Neural cell (in vitro differentiated cells): ENCODE data around the gene AASDH. TPM values are rescaled to one million over a fixed set of nuclear protein-coding genes. Genes with fewer than 3 reads are reported as not detected.

Experiments used
- H2AFZ ChIP-seq: fragments of 200-600, 300-800 bp; sonication (generic), shearing (Covaris generic); 2 replicates; pipeline ENCODE4 v1.6.0; 2014; ENCODE audit warnings: low read depth, mild to moderate bottlenecking, antibody characterized with exemption, low read length, moderate library complexity
- H3F3A ChIP-seq: fragments of 200-600 bp; shearing (Covaris generic); 2 replicates; pipeline ENCODE4 v1.6.1; 2016; ENCODE audit warnings: mild to moderate bottlenecking, moderate library complexity, mixed read lengths, antibody characterized with exemption, low read length; ENCODE audit not compliant: insufficient read depth, poor library complexity, severe bottlenecking
- H3K27ac ChIP-seq: fragments of 200-600, 300-800 bp; sonication (generic), shearing (Covaris generic); 2 replicates; pipeline ENCODE4 v1.5.1; 2014; ENCODE audit warnings: mild to moderate bottlenecking, low read length, moderate library complexity
- H3K27me3 ChIP-seq: fragments of 300-800, 200-600 bp; sonication (generic), shearing (Covaris generic); 2 replicates; pipeline ENCODE4 v1.6.0; 2014; ENCODE audit warnings: mild to moderate bottlenecking, low read depth, low read length, moderate library complexity; ENCODE audit not compliant: insufficient read depth
- H3K36me3 ChIP-seq: fragments of 300-800, 200-600 bp; sonication (generic), shearing (Covaris generic); 2 replicates; pipeline ENCODE4 v1.5.1; 2014; ENCODE audit warnings: mild to moderate bottlenecking, antibody characterized with exemption, low read length, moderate library complexity; ENCODE audit not compliant: insufficient read depth
- H3K4me2 ChIP-seq: fragments of 300-800, 200-600 bp; sonication (generic), shearing (Covaris generic); 2 replicates; pipeline ENCODE4 v1.6.0; 2014; ENCODE audit warnings: mild to moderate bottlenecking, low read length
- H3K4me3 ChIP-seq: fragments of 300-800, 200-600 bp; sonication (generic), shearing (Covaris generic); 2 replicates; pipeline ENCODE4 v1.5.1; 2014; ENCODE audit warnings: mild to moderate bottlenecking, low read length, moderate library complexity
- H3K79me2 ChIP-seq: fragments of 200-600 bp; shearing (Covaris generic); replicated peaks from 2 replicates; pipeline ENCODE4 v1.6.0; 2014; ENCODE audit warnings: mild to moderate bottlenecking, low read length, moderate library complexity; ENCODE audit not compliant: insufficient read depth
- H3K9ac ChIP-seq: fragments of 300-800, 200-600 bp; sonication (generic), shearing (Covaris generic); 2 replicates; pipeline ENCODE4 v1.6.1; 2016; ENCODE audit warnings: mild to moderate bottlenecking, low read length, mixed read lengths
- H3K9me2 ChIP-seq: fragments of 200-600 bp; shearing (Covaris generic); 2 replicates; pipeline ENCODE4 v1.6.1; 2016; ENCODE audit warnings: mild to moderate bottlenecking, low read length, mixed read lengths; ENCODE audit not compliant: insufficient read depth
- H3K9me3 ChIP-seq: fragments of 200-600, 300-800 bp; sonication (generic), shearing (Covaris generic); 2 replicates; pipeline ENCODE4 v1.6.1; 2016; ENCODE audit warnings: mild to moderate bottlenecking, mixed run types, low read length, moderate library complexity, mixed read lengths
- H4K20me1 ChIP-seq: fragments of 200-600 bp; shearing (Covaris generic); 2 replicates; pipeline ENCODE4 v1.6.1; 2016; ENCODE audit warnings: mild to moderate bottlenecking, mixed run types; ENCODE audit not compliant: insufficient read depth
- EP300 ChIP-seq: fragments of 450-650 bp; conservative IDR thresholded peaks from 2 replicates; pipeline ENCODE4 v1.6.1; 2014; ENCODE audit warnings: antibody characterized with exemption, mild to moderate bottlenecking, moderate library complexity; ENCODE audit not compliant: poor library complexity, severe bottlenecking
- EZH2 ChIP-seq: fragments of 200-600, 300-800 bp; shearing (Covaris generic), sonication (generic); IDR thresholded peaks from 2 replicates; pipeline ENCODE4 v1.6.1; 2014; ENCODE audit warnings: antibody characterized with exemption, low read length, borderline replicate concordance, mild to moderate bottlenecking; ENCODE audit not compliant: insufficient read depth, poor library complexity, severe bottlenecking
- MXI1 ChIP-seq: fragments of 450-650 bp; conservative IDR thresholded peaks from 2 replicates; pipeline ENCODE4 v1.6.1; 2014; ENCODE audit warnings: antibody characterized with exemption, mild to moderate bottlenecking; ENCODE audit not compliant: poor library complexity, severe bottlenecking
- POLR2AphosphoS5 ChIP-seq: IDR thresholded peaks from 2 replicates; pipeline ENCODE4 v1.6.1; 2012
- RAD21 ChIP-seq: fragments of 450-650 bp; conservative IDR thresholded peaks from 2 replicates; pipeline ENCODE4 v1.6.1; 2014; ENCODE audit warnings: antibody characterized with exemption, mild to moderate bottlenecking, moderate library complexity
- SMC3 ChIP-seq: fragments of 450-650 bp; conservative IDR thresholded peaks from 2 replicates; pipeline ENCODE4 v1.6.1; 2014; ENCODE audit warnings: antibody characterized with exemption, mild to moderate bottlenecking, moderate library complexity; ENCODE audit not compliant: poor library complexity
- TAF1 ChIP-seq: IDR thresholded peaks from 2 replicates; pipeline ENCODE4 v1.6.1; 2012; ENCODE audit warnings: low read depth
- polyA plus RNA-seq: library from polyadenylated mRNA; depleted of rRNA; stranded (reverse); fragments of >200 nt; gene quantifications from 2 replicates; pipeline ENCODE4 v1.2.3, GENCODE V29; 2014
- TF ChIP-seq, protein P1 (sequence below): fragments of 450-650 bp; IDR thresholded peaks from 2 replicates; pipeline ENCODE4 v1.5.1; 2014; ENCODE audit warnings: antibody characterized with exemption, mild to moderate bottlenecking, moderate library complexity; ENCODE audit not compliant: poor library complexity, severe bottlenecking
- TF ChIP-seq, protein P2 (sequence below): IDR thresholded peaks from 2 replicates; pipeline ENCODE4 v1.6.1; 2012; ENCODE audit warnings: borderline replicate concordance

The AASDH gene
- polyA plus RNA-seq, 1 donor from 2014 or later = 21.8 TPM

DNA sequence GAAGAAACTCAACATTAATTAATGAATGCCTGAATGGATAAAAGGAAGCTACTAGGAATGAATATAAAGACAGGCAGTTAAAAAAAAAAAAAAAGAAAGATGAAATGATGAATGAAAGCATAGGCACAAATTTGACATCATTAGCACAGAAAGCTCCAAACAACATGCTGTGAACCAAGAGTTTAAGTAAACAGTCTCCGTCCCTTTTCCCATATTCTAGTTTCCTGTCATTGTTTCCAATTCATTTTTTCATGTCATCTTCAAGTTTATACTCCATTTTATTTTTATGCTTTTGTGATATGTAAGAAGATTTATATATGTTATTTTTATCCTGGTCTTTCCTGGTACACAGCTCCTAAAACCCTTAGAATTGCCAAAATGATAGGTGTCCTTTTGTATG lies 17.7 kb upstream of the AASDH start:
- Histone ChIP-seq H3K4me3 (no peak overlapping the region), H3K27ac (no peak overlapping the region), H2AFZ (no peak overlapping the region), H4K20me1 (no peaks in the 10 kb centered on the region), H3K27me3 (no peaks in the 10 kb centered on the region), H3K36me3 (no peaks in the 10 kb centered on the region), H3K4me2 (no peak overlapping the region), H3K9me2 (no peaks in the 10 kb centered on the region), H3K9ac (no peak overlapping the region), H3K79me2 (peaks cover 10% of the 10 kb centered on the region), H3F3A (no peaks in the 10 kb centered on the region), H3K9me3 (no peaks in the 10 kb centered on the region)
- no peak for TF ChIP-seq POLR2AphosphoS5
- TF ChIP-seq, protein P1, sequence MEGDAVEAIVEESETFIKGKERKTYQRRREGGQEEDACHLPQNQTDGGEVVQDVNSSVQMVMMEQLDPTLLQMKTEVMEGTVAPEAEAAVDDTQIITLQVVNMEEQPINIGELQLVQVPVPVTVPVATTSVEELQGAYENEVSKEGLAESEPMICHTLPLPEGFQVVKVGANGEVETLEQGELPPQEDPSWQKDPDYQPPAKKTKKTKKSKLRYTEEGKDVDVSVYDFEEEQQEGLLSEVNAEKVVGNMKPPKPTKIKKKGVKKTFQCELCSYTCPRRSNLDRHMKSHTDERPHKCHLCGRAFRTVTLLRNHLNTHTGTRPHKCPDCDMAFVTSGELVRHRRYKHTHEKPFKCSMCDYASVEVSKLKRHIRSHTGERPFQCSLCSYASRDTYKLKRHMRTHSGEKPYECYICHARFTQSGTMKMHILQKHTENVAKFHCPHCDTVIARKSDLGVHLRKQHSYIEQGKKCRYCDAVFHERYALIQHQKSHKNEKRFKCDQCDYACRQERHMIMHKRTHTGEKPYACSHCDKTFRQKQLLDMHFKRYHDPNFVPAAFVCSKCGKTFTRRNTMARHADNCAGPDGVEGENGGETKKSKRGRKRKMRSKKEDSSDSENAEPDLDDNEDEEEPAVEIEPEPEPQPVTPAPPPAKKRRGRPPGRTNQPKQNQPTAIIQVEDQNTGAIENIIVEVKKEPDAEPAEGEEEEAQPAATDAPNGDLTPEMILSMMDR = no peak
- no peak for TF ChIP-seq EP300
- TF ChIP-seq, protein P2, sequence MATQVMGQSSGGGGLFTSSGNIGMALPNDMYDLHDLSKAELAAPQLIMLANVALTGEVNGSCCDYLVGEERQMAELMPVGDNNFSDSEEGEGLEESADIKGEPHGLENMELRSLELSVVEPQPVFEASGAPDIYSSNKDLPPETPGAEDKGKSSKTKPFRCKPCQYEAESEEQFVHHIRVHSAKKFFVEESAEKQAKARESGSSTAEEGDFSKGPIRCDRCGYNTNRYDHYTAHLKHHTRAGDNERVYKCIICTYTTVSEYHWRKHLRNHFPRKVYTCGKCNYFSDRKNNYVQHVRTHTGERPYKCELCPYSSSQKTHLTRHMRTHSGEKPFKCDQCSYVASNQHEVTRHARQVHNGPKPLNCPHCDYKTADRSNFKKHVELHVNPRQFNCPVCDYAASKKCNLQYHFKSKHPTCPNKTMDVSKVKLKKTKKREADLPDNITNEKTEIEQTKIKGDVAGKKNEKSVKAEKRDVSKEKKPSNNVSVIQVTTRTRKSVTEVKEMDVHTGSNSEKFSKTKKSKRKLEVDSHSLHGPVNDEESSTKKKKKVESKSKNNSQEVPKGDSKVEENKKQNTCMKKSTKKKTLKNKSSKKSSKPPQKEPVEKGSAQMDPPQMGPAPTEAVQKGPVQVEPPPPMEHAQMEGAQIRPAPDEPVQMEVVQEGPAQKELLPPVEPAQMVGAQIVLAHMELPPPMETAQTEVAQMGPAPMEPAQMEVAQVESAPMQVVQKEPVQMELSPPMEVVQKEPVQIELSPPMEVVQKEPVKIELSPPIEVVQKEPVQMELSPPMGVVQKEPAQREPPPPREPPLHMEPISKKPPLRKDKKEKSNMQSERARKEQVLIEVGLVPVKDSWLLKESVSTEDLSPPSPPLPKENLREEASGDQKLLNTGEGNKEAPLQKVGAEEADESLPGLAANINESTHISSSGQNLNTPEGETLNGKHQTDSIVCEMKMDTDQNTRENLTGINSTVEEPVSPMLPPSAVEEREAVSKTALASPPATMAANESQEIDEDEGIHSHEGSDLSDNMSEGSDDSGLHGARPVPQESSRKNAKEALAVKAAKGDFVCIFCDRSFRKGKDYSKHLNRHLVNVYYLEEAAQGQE = no peak
- no peak for TF ChIP-seq SMC3
- no peak for TF ChIP-seq TAF1
- TF ChIP-seq MXI1 = no peak
- no peak for TF ChIP-seq EZH2
- no peak for TF ChIP-seq RAD21

DNA sequence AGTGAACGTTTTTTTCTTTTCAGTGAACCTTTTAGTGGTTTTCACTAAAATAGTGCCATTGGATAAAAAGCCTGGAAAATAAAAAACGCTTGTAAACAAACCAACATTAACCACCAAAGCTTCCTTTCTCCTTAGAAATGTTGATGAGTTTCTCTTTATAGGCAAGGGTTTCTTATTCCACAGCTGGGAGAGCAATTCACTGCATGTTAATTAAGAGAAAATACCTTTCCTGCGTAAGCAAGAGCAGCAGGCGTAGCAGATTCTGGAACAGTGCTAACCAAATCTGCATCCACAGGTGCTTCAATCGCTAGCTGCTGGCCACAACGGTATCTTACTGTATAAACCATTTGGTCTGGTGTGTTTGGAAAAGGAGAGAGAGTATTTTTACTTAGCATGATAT lies 13.3 kb upstream of the AASDH start:
- H3K9me2 ChIP-seq = no peaks in the 10 kb centered on the region
- H3F3A ChIP-seq = no peaks in the 10 kb centered on the region
- no peaks in the 10 kb centered on the region for H4K20me1 ChIP-seq
- H2AFZ ChIP-seq = no peak overlapping the region
- no peak for TF ChIP-seq TAF1
- TF ChIP-seq EZH2 = no peak
- no peak for TF ChIP-seq SMC3
- TF ChIP-seq RAD21 = no peak
- TF ChIP-seq, protein P1 = no peak
- TF ChIP-seq MXI1 = no peak
- TF ChIP-seq, protein P2 = no peak
- no peak for TF ChIP-seq POLR2AphosphoS5
- TF ChIP-seq EP300 = no peak
- H3K27ac ChIP-seq = no peak overlapping the region
- no peaks in the 10 kb centered on the region for H3K79me2 ChIP-seq
- no peaks in the 10 kb centered on the region for H3K9me3 ChIP-seq
- no peaks in the 10 kb centered on the region for H3K36me3 ChIP-seq
- no peak overlapping the region for H3K9ac ChIP-seq
- H3K4me3 ChIP-seq = no peak overlapping the region
- H3K4me2 ChIP-seq = no peak overlapping the region
- H3K27me3 ChIP-seq = no peaks in the 10 kb centered on the region
